Endometrium (tissue), 2 donors: ENCODE results near the gene STIM1.

ENCODE experiments used
- FAIRE-seq: peaks from 2 replicates; lab custom pipeline; 2012; peaks lifted over from hg19 to GRCh38; lab: Jason Lieb, UNC
- donor health status: control.
- donor health status: control.

STIM1 gene

GRCh38 chr11:3830730-3831129 is 24.7 kb upstream of the STIM1 start:
- no peak for FAIRE-seq

DNA sequence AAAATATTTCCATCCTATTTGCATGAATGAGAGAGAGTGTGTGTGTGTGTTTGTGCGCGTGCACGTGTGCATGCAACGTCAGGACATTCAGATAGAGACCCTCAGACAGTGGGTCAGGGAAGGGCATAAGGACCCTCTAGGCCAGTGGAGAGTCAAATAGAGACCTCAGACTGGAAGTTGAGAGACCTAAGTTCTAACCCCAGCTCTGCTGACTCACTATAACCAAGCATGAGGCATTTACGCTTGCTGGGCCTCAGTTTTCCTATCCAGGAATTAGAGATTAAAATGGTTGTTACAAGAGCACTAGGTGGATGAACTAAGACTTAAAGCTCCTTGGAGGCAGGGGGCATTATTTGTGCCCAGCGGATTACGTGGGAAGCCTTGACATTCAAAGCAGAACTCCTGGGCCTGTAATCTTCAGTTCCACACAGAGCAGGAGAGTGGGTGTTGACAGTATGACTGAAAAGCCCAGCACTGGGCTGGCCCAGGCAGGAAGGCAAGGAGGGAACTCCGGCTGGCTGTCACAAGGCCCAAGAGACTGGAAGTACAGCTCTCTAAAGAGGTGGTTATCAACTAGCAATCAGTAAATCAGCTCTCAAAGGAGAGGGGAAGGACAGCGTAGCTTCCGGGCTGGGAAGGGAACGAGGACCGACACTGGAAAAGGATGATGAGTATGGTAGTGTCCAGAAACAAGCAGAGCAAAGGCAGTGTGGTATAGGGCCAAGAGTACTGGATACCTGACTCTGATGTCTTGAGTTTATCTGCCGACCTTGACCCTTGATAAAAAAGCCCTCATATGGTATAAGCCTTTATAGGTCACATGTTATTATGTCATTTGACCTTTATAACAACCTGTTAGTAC is 23.9 kb upstream of the STIM1 start:
- FAIRE-seq, result no peak

DNA sequence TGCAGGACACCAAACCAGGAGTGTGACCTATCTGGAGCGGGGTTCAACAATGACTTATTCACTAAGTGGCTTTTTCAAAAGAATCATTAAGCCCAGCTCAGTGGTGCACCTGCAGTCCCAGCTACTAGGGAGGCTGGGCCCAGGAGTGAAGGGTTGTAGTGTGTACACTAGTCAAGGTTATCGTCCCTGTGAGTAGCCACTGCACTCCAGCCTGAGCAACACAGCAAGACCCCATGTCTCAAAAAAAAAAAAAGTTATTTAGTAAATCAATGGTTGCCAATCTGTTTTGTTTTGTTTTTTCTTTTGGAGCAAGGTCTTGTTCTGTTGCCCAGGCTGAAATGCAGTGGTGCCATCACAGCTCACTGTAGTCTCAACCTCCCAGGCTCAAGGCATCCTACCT is 22.6 kb upstream of the STIM1 start:
- FAIRE-seq, result no peak

- no peak for FAIRE-seq
These were observed 22.0 kb upstream of the STIM1 start for GRCh38 chr11:3833449-3833848.

DNA sequence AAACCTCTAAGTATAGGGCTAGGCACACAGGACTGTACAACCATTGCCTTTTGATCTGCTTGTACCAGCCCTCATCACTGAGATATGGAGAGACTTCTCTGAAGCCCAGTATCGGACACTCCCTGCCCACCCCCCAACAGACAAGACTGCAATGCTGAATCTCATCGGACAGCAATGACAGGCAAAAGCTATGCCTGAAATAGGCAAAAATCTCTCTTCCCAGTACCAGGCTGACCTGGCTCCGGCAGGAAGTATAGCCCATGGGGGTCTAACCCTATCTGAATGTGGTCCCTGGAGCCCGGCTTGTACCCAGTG is 21.2 kb upstream of the STIM1 start:
- FAIRE-seq, result no peak

DNA sequence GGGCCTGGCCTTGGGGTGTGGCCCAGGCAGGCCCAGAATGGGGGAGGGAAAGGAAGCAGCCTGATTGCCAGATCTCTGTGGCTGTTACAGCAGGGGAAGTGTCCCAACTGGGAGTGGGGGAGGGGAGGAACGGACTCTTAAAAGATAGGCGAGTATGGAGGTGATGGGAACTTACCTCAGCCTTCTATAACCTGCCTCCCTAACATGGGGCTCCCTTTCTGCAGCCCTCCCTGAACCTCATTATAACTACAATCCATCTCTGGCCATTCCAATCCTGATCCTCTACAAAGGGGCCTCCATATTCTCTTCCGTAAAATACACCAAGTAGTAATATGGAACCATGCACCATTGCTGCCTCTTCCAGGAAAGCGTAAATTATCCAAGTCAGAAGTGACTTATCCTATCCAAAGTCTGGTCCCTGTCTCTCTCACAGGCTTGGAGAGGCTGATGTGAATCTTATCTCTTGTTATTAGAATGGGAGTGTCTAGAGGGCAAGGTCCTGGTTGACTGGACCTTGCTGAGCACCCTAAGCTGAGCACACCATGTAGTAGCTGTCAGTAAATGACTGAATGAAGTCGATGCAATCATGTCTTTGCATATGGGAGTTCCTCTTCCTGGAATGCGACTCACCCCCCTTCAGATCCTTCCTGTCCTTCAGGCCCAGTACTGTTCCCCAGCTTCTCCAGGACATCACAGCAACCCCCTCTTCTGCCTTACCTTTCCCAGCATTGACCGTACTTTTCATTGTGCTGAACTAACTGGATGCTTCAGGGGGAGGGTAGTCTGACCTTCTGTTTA is 20.6 kb upstream of the STIM1 start:
- no peak for FAIRE-seq

GRCh38 chr11:3835751-3836150 is 19.7 kb upstream of the STIM1 start:
- no peak for FAIRE-seq

GRCh38 chr11:3836903-3837302 is 18.6 kb upstream of the STIM1 start:
- FAIRE-seq, result no peak

GRCh38 chr11:3837793-3838192 is 17.7 kb upstream of the STIM1 start:
- no peak for FAIRE-seq

GRCh38 chr11:3838504-3838903 is 17.0 kb upstream of the STIM1 start:
- FAIRE-seq, result no peak

- no peak for FAIRE-seq
These were observed 15.2 kb upstream of the STIM1 start for GRCh38 chr11:3840004-3840869.

GRCh38 chr11:3840870-3841425 is 14.5 kb upstream of the STIM1 start, which contains the start of gene RHOG:
TSS of gene RHOG (minus strand) at chr11:3840959. CDS start at chr11:3828138, 12,821 bp downstream.
- no peak for FAIRE-seq

- no peak for FAIRE-seq
These were observed 13.8 kb upstream of the STIM1 start for GRCh38 chr11:3841426-3842350.

DNA sequence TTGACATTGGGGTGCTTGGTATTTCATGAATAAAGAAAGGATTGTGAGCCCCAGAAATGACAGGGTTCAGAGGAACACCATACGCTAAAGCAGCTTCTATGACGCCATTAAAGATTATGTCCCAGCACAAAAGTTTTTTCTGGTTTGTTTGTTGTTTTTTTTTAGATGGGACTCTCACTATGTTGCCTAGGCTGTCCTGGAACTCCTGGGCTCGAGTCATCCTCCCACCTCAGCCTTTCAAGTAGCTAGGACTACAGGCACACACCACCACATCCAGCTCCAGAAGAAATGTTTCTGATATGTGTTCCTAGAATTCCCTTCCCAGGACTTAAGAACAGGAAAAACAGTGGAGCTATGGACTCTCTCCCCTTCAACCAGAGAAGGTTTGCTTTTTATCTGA is 12.1 kb upstream of the STIM1 start:
- FAIRE-seq, result no peak

- no peak for FAIRE-seq
These were observed 10.2 kb upstream of the STIM1 start for GRCh38 chr11:3845246-3845645.

DNA sequence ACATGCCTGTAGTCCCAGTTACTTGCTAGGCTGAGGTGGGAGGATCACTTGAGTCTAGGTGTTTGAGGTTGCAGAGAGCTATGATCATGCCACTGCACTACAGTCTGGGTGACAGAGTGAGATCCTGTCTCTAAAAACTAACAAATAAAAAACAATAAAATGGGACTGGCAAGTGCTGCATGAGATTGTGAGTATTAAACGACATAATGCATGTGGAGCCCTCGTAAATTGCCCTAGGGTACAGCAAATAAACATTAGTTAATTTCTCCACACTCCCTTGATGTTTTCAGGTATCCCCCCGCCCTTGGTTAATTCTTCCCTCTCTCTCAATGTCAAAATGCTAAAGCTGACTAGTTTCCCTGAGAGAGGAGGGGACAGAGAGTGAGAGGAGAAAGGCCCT is 9.8 kb upstream of the STIM1 start:
- FAIRE-seq, result no peak

- FAIRE-seq, result peak; percentile 82
These were observed 6.1 kb upstream of the STIM1 start for GRCh38 chr11:3849297-3849874.

DNA sequence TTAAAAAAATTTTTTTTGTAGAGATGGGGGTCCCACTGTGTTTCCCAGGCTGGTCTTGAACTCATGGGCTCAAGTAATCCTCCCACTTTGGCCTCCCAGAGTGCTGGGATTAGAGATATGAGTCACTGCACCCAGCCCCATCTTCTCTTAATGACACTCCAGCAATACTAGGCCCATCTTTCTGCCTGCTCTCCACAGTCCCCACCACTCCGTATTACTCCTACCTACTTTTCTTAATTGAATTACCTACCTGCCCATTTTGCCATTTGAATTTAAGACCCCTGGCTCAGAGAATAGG is 2.0 kb upstream of the STIM1 start:
- no peak for FAIRE-seq

GRCh38 chr11:3853899-3854659 is 1.4 kb upstream of the STIM1 start:
- no peak for FAIRE-seq

GRCh38 chr11:3854660-3854976 is 846 bp upstream of the STIM1 start:
- no peak for FAIRE-seq
